Ascending aorta (tissue), 2 donors: Measurements from ENCODE around the gene EBP. TPM values are rescaled to one million over a fixed set of nuclear protein-coding genes. Genes with fewer than 3 reads are reported as not detected.
A peak's percentile ranks its signal among the peaks of the same experiment; 100 is the strongest.

ENCODE experiments used
- DNase-seq, 2 donors: peaks; one replicate each; pipeline ENCODE4 v3.0.0-alpha.2; 2019; ENCODE audit warnings: low spot score in 2 of 2
- H3K27ac ChIP-seq, 2 donors: fragments of 200-600 bp; sonication (generic); one replicate each; pipeline ENCODE4 v1.5.1; 2016 to 2017; ENCODE audit warnings: mild to moderate bottlenecking in 1 of 2
- H3K27me3 ChIP-seq: fragments of 200-600 bp; sonication (generic); one replicate; pipeline ENCODE4 v1.5.1; 2017
- H3K36me3 ChIP-seq, 2 donors: fragments of 200-600 bp; sonication (generic); one replicate each; pipeline ENCODE4 v1.5.1; 2016
- H3K4me1 ChIP-seq, 2 donors: fragments of 200-600 bp; sonication (generic); one replicate each; pipeline ENCODE4 v1.5.1; 2016 to 2017; ENCODE audit warnings: mild to moderate bottlenecking in 1 of 2
- H3K4me3 ChIP-seq, 2 donors: fragments of 200-600 bp; sonication (generic); one replicate each; pipeline ENCODE4 v1.5.1; 2016 to 2017; ENCODE audit warnings: mild to moderate bottlenecking in 1 of 2
- H3K9me3 ChIP-seq, 2 donors: fragments of 200-600 bp; sonication (generic); one replicate each; pipeline ENCODE4 v1.5.1; 2016
- intact Hi-C: fragments of 100-400 bp; cut with DNase I; formaldehyde crosslinking; loops from one replicate; pipeline ENCODE4 v1.15.1; 2023
- total RNA-seq: library from RNA; depleted of rRNA; stranded (reverse); fragments of >200 nt; gene quantifications from one replicate; pipeline ENCODE4 v1.1.0, GENCODE V29; 2016
- TF ChIP-seq, protein P1 (sequence below), 3 experiments: fragments of 200-600 bp in 2 of 3; fragments of 450-650 bp in 1 of 3; sonication (generic) in 2 of 3; IDR thresholded peaks; one replicate each; pipeline ENCODE4 v1.5.1; 2016 to 2019; ENCODE audit warnings: antibody characterized with exemption in 3 of 3, mild to moderate bottlenecking in 1 of 3, moderate library complexity in 1 of 3

Gene EBP
- total RNA-seq, 1 donor from 2014 or later, result 76.2 TPM

DNA sequence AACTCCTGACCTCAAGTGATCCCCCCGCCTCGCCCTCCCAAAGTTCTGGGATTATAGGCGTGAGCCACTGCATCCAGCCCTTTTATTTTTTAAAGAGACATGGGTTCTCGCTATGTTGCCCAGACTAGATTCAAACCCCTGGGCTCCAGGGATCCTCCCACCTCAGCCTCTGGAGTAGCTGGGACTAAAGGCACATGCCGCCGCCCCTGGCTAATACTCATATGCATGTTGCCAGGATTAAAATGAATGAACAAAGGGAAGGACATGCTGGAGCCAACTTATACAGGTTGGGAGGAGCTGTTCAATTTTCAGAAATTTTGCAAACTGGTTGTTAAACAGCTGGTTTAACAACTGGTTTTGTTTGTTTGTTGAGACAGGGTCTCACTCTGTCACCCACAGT, 47.0 kb upstream of the EBP start:
- DNase-seq, result no peak
- no peak overlapping the region for H3K4me3 ChIP-seq
- no peaks in the 10 kb centered on the region for H3K4me1 ChIP-seq
- intact Hi-C loops, result loop anchor here (10.0 kb wide), 1 partner anchor 420 kb away; the partner anchor contains the start of genes PQBP1 and TIMM17B
- no peaks in the 10 kb centered on the region for H3K27me3 ChIP-seq
- TF ChIP-seq, protein P1, sequence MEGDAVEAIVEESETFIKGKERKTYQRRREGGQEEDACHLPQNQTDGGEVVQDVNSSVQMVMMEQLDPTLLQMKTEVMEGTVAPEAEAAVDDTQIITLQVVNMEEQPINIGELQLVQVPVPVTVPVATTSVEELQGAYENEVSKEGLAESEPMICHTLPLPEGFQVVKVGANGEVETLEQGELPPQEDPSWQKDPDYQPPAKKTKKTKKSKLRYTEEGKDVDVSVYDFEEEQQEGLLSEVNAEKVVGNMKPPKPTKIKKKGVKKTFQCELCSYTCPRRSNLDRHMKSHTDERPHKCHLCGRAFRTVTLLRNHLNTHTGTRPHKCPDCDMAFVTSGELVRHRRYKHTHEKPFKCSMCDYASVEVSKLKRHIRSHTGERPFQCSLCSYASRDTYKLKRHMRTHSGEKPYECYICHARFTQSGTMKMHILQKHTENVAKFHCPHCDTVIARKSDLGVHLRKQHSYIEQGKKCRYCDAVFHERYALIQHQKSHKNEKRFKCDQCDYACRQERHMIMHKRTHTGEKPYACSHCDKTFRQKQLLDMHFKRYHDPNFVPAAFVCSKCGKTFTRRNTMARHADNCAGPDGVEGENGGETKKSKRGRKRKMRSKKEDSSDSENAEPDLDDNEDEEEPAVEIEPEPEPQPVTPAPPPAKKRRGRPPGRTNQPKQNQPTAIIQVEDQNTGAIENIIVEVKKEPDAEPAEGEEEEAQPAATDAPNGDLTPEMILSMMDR (IDR thresholded peaks at IDR 0.05), result no peak
- no peak overlapping the region for H3K27ac ChIP-seq
- H3K9me3 ChIP-seq, result no peaks in the 10 kb centered on the region
- H3K36me3 ChIP-seq, result no peaks in the 10 kb centered on the region

DNA sequence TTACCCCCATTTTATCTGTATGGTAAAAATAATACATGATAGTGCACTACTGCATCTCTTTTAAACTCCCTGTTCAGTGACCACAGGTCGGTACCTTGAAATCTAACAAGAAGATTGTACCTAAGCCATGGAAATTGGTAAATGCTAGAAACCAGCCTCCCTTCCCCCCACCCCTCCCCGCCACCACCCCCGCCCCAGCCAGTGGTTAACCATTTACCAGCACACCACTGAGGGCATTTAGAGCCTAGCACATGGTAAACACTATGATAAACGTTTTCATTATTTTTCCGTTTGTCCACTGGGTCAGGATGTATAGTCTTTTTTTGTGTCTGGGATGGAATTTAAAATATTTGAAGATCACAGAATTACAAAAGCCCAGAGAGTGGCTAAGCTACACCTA, 46.3 kb upstream of the EBP start:
- H3K27me3 ChIP-seq, result no peaks in the 10 kb centered on the region
- H3K9me3 ChIP-seq, result no peaks in the 10 kb centered on the region
- TF ChIP-seq, protein P1 (IDR thresholded peaks at IDR 0.05), result no peak
- DNase-seq, result no peak
- peak overlapping the region; percentile 80 to 88 for H3K27ac ChIP-seq
- peak overlapping the region; percentile 66 to 70 for H3K4me3 ChIP-seq
- H3K36me3 ChIP-seq, result no peaks in the 10 kb centered on the region
- intact Hi-C loops, result loop anchor here (5.0 to 10.0 kb wide), 3 partner anchors 47 to 1243 kb away; partner anchors contain the start of genes EBP, PQBP1, TIMM17B and USP11
- H3K4me1 ChIP-seq, result no peaks in the 10 kb centered on the region

DNA sequence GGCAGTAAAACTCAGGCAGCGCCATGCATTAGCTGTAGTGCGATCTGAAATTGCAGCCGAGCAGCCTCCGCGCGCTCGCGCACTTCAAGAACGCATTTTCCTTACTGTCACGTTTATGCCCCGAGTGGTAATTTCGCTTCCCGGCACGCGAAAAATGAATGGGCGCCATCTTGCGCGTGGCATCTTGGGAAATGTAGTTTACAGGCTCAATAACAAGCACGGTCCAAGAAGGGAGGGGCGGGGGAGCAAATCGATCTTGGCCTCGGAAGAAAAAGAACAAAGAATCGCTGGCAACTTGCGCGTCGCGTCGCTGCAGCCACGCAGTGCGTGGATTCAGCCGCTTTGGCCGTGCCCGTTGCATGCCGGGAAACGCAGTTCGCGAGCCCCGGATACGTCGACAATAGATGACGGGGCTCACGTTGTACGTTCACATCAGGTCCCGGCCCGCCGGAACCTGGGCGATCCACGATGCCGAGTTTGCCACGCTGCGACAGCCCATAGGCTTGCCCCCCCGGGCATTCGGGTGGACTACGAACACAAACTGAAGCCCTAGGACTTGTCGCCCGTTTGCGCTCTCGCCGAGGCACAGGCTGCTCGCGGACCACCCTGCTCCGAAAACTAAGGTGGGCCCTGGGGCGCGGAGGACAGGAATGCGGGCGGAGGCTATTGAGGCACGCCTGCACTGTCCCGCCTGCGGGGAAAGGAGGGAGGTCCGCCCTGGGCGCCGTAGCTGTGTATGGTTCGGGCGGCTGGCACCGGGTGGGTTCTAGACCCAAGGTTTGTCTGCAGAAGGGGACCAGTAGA, 45.6 kb upstream of the EBP start, which contains the start of gene FTSJ1:
TSS of gene FTSJ1 (plus strand) at position 426 of the 804 bp plus-strand sequence. CDS start 1,849 bp downstream, outside the sequence.
- DNase-seq, result peak; percentile 76 to 94
- peak within 1 kb of the TSS; percentile 66 to 70 for H3K4me3 ChIP-seq
- no peaks in the 10 kb centered on the region for H3K27me3 ChIP-seq
- no peaks in the 10 kb centered on the region for H3K9me3 ChIP-seq
- TF ChIP-seq, protein P1 (IDR thresholded peaks at IDR 0.05), result no peak
- H3K36me3 ChIP-seq, result no peaks in the 10 kb centered on the region
- H3K27ac ChIP-seq, result peak within 1 kb of the TSS; percentile 80 to 88
- intact Hi-C loops, result loop anchor here (1.0 to 10.0 kb wide), 6 partner anchors 33 to 1244 kb away; partner anchors contain the start of genes EBP, PORCN, PQBP1 and RBM3
- H3K4me1 ChIP-seq, result no peaks in the 10 kb centered on the region

DNA sequence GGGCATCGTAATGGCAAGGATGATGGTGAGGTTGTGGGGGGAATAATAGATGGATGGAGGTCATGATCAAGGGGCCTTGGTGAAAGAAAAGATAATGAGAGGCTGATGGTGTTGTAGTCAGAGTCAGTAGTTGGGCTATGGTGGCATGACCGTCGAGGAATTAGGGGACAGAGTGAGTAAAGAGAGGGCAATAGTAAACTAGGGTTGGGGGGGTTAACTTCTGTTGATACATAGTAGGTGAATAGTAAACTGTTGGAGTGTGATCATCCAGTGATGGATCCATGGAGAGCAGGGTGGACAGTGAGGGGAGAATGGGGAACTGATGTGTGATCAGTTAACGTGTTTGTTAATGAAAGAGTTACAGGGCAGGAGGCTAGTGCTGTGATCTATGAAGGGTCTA, 44.7 kb upstream of the EBP start:
- TF ChIP-seq, protein P1 (IDR thresholded peaks at IDR 0.05), result no peak
- Histone ChIP-seq H3K27me3 (no peaks in the 10 kb centered on the region), H3K4me1 (no peaks in the 10 kb centered on the region), H3K4me3 (peak overlapping the region; percentile 66 to 70), H3K9me3 (no peaks in the 10 kb centered on the region), H3K27ac (peak overlapping the region; percentile 80 to 88), H3K36me3 (peaks cover 0 to 4% of the 10 kb centered on the region in 2 donors)
- intact Hi-C loops, result loop anchor here (1.0 to 10.0 kb wide), 6 partner anchors 32 to 1245 kb away; partner anchors contain the start of genes EBP, PORCN, PQBP1 and RBM3
- no peak for DNase-seq

DNA sequence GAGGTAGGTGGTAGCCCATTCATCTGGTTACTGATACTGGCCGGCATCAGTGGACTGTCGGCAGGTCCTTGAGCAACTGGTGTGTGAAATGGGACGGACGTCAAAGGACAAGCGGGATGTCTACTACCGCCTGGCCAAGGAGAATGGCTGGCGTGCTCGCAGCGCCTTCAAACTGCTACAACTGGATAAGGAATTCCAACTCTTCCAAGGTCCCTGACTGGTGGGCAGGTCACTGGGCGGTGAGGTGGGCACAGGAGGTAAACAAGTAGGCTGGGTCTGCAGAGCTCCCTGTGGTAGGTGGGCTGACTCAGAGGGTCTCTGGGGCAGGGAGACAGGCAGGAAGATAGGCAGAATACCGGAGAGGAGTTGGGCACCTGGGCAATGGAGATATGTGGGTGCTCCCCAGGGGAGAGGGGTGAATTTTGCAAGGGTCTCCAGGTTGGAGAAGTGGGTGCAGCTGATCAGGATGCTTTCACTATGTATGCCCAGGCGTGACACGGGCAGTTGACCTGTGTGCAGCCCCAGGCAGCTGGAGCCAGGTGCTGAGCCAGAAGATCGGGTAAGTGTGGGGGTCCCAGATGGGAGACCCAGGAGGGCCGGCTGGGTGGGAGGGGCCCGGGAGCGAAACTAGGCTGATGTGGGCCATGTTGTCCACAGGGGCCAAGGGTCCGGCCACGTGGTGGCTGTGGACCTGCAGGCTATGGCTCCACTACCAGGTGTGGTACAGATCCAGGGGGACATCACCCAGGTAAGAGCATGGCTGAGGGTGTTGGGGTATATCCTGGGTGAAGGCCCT, 43.5 kb upstream of the EBP start:
- H3K27ac ChIP-seq, result no peak overlapping the region
- peaks cover 3 to 9% of the 10 kb centered on the region in 2 donors for H3K36me3 ChIP-seq
- no peaks in the 10 kb centered on the region for H3K27me3 ChIP-seq
- no peak overlapping the region for H3K4me3 ChIP-seq
- no peak for DNase-seq
- intact Hi-C loops, result loop anchor here (2.0 to 10.0 kb wide), 4 partner anchors 31 to 1246 kb away; partner anchors contain the start of genes EBP, PORCN, PQBP1 and TIMM17B
- no peaks in the 10 kb centered on the region for H3K9me3 ChIP-seq
- H3K4me1 ChIP-seq, result no peaks in the 10 kb centered on the region
- TF ChIP-seq, protein P1 (IDR thresholded peaks at IDR 0.05), result no peak
